Tibial nerve (tissue), 4 donors: ENCODE data around the gene NXPH4.

Experiments used
- EP300 ChIP-seq, 2 donors: sonication (generic); formaldehyde crosslinking; IDR thresholded peaks; one replicate each; pipeline ENCODE4 v1.6.1; 2017; ENCODE audit warnings: antibody characterized with exemption in 2 of 2, mild to moderate bottlenecking in 1 of 2
- POLR2A ChIP-seq, 2 donors: fragments of 450-650 bp; IDR thresholded peaks; one replicate each; pipeline ENCODE4 v1.6.1; 2017; ENCODE audit warnings: antibody characterized with exemption in 2 of 2, mild to moderate bottlenecking in 2 of 2, moderate library complexity in 2 of 2
- TF ChIP-seq, protein P1 (sequence below), 5 experiments: fragments of 200-600 bp in 3 of 5; fragments of 450-650 bp in 2 of 5; sonication (generic) in 3 of 5; IDR thresholded peaks; one replicate each; pipeline ENCODE4 v1.5.1; 2016 to 2019; ENCODE audit warnings: antibody characterized with exemption in 5 of 5, mild to moderate bottlenecking in 3 of 5, moderate library complexity in 2 of 5

DNA sequence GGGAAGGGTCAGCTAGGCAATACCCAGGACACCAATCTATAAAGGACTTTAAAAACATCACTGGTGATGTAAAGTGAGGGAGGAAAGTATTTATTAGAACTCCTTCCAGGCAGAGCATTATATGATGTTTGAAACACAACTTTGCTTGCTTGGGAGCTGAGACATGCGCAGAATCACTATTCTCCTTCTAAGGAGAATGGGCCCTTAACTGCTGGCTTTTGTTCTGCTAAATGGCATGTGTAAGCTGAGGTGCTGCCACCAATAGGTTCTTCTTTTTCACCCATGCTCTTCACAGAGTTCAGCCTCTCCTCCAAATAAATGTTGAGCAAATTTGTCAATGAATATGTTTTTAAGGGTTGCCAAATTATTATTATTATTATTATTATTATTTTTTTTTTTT lies 30.4 kb downstream of the NXPH4 start:
- TF ChIP-seq, protein P1, sequence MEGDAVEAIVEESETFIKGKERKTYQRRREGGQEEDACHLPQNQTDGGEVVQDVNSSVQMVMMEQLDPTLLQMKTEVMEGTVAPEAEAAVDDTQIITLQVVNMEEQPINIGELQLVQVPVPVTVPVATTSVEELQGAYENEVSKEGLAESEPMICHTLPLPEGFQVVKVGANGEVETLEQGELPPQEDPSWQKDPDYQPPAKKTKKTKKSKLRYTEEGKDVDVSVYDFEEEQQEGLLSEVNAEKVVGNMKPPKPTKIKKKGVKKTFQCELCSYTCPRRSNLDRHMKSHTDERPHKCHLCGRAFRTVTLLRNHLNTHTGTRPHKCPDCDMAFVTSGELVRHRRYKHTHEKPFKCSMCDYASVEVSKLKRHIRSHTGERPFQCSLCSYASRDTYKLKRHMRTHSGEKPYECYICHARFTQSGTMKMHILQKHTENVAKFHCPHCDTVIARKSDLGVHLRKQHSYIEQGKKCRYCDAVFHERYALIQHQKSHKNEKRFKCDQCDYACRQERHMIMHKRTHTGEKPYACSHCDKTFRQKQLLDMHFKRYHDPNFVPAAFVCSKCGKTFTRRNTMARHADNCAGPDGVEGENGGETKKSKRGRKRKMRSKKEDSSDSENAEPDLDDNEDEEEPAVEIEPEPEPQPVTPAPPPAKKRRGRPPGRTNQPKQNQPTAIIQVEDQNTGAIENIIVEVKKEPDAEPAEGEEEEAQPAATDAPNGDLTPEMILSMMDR (IDR thresholded peaks at IDR 0.05): no peak
- TF ChIP-seq POLR2A (IDR thresholded peaks at IDR 0.05): no peak
- TF ChIP-seq EP300 (IDR thresholded peaks at IDR 0.05): no peak
